ENCODE results near the gene KREMEN1. TPM values are rescaled to one million over a fixed set of nuclear protein-coding genes. Genes with fewer than 3 reads are reported as not detected.

The KREMEN1 gene
- total RNA-seq, 1 experiment from 2014 or later: 31.9 TPM

GRCh38 chr22:29199702-29200400, 127.0 kb downstream of the KREMEN1 start:
- no peak overlapping the region for H3K4me3 ChIP-seq (replicated peaks in 1 of 2; ENCODE audit: low read depth in 1 of 2, low read length in 2 of 2)
- no peaks in the 10 kb centered on the region for H3K9me3 ChIP-seq (ENCODE audit: control insufficient read depth in 1 of 2, insufficient read depth in 1 of 2, low read depth in 1 of 2, low read length in 2 of 2)
- H3K9ac ChIP-seq (ENCODE audit: low read length): no peak overlapping the region
- no peaks in the 10 kb centered on the region for H3K36me3 ChIP-seq (ENCODE audit: control insufficient read depth in 1 of 2, insufficient read depth in 2 of 2, low read length in 2 of 2)
- H3K79me2 ChIP-seq (ENCODE audit: insufficient read depth, low read length): no peaks in the 10 kb centered on the region
- intact Hi-C loops (cut with micrococcal nuclease): no loop called here
- ChIA-PET POLR2A (no interaction called here), RAD21 (ENCODE audit: low non-redundant PET in 1 of 2, low total read pairs in 2 of 2, uncharacterized antibody in 2 of 2, unreplicated experiment in 2 of 2) (no interaction called here), CTCF (no interaction called here)
- peaks cover 5 to 10% of the 10 kb centered on the region in 2 experiments; a peak in 3 of 4 replicates for H3K4me1 ChIP-seq (ENCODE audit: control insufficient read depth in 1 of 2, insufficient read depth in 2 of 2, low read length in 2 of 2)
- no peaks in the 10 kb centered on the region for H4K20me1 ChIP-seq (ENCODE audit: insufficient read depth)
- no peak for ATAC-seq
- no TSS peak for BruUV-seq (replicated peaks)
- DNase-seq (ENCODE audit: low read depth, low spot score): no peak
- peak overlapping the region; percentile 49; the same call in 1 of the 2 replicates for H3K4me2 ChIP-seq (ENCODE audit: low read length)
- TF ChIP-seq SIN3A (IDR thresholded peaks at IDR 0.05; ENCODE audit: low read depth) (no peak), CTCF (IDR thresholded peaks at IDR 0.05 in 2 of 3, conservative IDR thresholded peaks at IDR 0.05 in 1 of 3; ENCODE audit: borderline replicate concordance in 1 of 3, insufficient read depth in 1 of 3, low read depth in 2 of 3, low read length in 2 of 3) (no peak), ZNF274 (IDR thresholded peaks at IDR 0.05; ENCODE audit: low read depth, low read length) (no peak), YY1 (IDR thresholded peaks at IDR 0.05; ENCODE audit: extremely low read depth, insufficient replicate concordance, low read depth, low read length) (no peak)
- H3K27me3 ChIP-seq (ENCODE audit: insufficient read depth, low read length): no peaks in the 10 kb centered on the region
- H3K9me2 ChIP-seq (ENCODE audit: insufficient read depth): no peaks in the 10 kb centered on the region
- H3K27ac ChIP-seq (ENCODE audit: low read depth, low read length): no peak overlapping the region
- no peak overlapping the region for H2AFZ ChIP-seq (ENCODE audit: low read depth, low read length, poor library complexity, severe bottlenecking)

GRCh38 chr22:29200901-29201300, 128.1 kb downstream of the KREMEN1 start:
- H3K4me2 ChIP-seq (ENCODE audit: low read length): no peak overlapping the region
- H3K4me3 ChIP-seq (replicated peaks in 1 of 2; ENCODE audit: low read depth in 1 of 2, low read length in 2 of 2): no peak overlapping the region
- H2AFZ ChIP-seq (ENCODE audit: low read depth, low read length, poor library complexity, severe bottlenecking): no peak overlapping the region
- ChIA-PET CTCF (no interaction called here), POLR2A (no interaction called here), RAD21 (ENCODE audit: low non-redundant PET in 1 of 2, low total read pairs in 2 of 2, uncharacterized antibody in 2 of 2, unreplicated experiment in 2 of 2) (no interaction called here)
- no peaks in the 10 kb centered on the region for H3K9me3 ChIP-seq (ENCODE audit: control insufficient read depth in 1 of 2, insufficient read depth in 1 of 2, low read depth in 1 of 2, low read length in 2 of 2)
- H3K79me2 ChIP-seq (ENCODE audit: insufficient read depth, low read length): no peaks in the 10 kb centered on the region
- H3K36me3 ChIP-seq (ENCODE audit: control insufficient read depth in 1 of 2, insufficient read depth in 2 of 2, low read length in 2 of 2): no peaks in the 10 kb centered on the region
- no peak for DNase-seq (ENCODE audit: low read depth, low spot score)
- peaks cover 5 to 17% of the 10 kb centered on the region in 2 experiments; a peak in 3 of 4 replicates for H3K4me1 ChIP-seq (ENCODE audit: control insufficient read depth in 1 of 2, insufficient read depth in 2 of 2, low read length in 2 of 2)
- intact Hi-C loops (cut with micrococcal nuclease): no loop called here
- H3K9ac ChIP-seq (ENCODE audit: low read length): no peak overlapping the region
- no peak for ATAC-seq
- no peak overlapping the region for H3K27ac ChIP-seq (ENCODE audit: low read depth, low read length)
- no peaks in the 10 kb centered on the region for H4K20me1 ChIP-seq (ENCODE audit: insufficient read depth)
- BruUV-seq (replicated peaks): no TSS peak
- H3K27me3 ChIP-seq (ENCODE audit: insufficient read depth, low read length): no peaks in the 10 kb centered on the region
- H3K9me2 ChIP-seq (ENCODE audit: insufficient read depth): no peaks in the 10 kb centered on the region
- TF ChIP-seq CBX3 (IDR thresholded peaks at IDR 0.05; ENCODE audit: low read depth) (no peak), SP1 (IDR thresholded peaks at IDR 0.05; ENCODE audit: low read depth) (no peak), EZH2phosphoT487 (IDR thresholded peaks at IDR 0.05; ENCODE audit: borderline replicate concordance) (no peak), TCF7L2 (IDR thresholded peaks at IDR 0.05; ENCODE audit: borderline replicate concordance, extremely low read depth, insufficient read depth, insufficient read length) (no peak), YY1 (IDR thresholded peaks at IDR 0.05; ENCODE audit: extremely low read depth, insufficient replicate concordance, low read depth, low read length) (no peak), RAD21 (IDR thresholded peaks at IDR 0.05; ENCODE audit: low read depth) (no peak), EGR1 (IDR thresholded peaks at IDR 0.05; ENCODE audit: low read depth) (no peak), SRF (IDR thresholded peaks at IDR 0.05; ENCODE audit: low read depth) (no peak), POLR2A (IDR thresholded peaks at IDR 0.05; ENCODE audit: borderline replicate concordance, extremely low read depth, insufficient read depth, insufficient read length) (no peak), EZH2 (IDR thresholded peaks at IDR 0.05) (no peak), ELF1 (IDR thresholded peaks at IDR 0.05; ENCODE audit: borderline replicate concordance, low read depth) (no peak), ZFX (IDR thresholded peaks at IDR 0.05) (no peak), SIN3A (IDR thresholded peaks at IDR 0.05; ENCODE audit: low read depth) (no peak), JUND (IDR thresholded peaks at IDR 0.05) (no peak)
- TF ChIP-seq, protein P1, sequence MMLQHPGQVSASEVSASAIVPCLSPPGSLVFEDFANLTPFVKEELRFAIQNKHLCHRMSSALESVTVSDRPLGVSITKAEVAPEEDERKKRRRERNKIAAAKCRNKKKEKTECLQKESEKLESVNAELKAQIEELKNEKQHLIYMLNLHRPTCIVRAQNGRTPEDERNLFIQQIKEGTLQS (IDR thresholded peaks at IDR 0.05): no peak
- TF ChIP-seq, protein P2, sequence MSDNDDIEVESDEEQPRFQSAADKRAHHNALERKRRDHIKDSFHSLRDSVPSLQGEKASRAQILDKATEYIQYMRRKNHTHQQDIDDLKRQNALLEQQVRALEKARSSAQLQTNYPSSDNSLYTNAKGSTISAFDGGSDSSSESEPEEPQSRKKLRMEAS (IDR thresholded peaks at IDR 0.05): no peak
